Neural cell (in vitro differentiated cells): Measurements from ENCODE around the gene NUB1.

Experiments used
- EP300 ChIP-seq: fragments of 450-650 bp; conservative IDR thresholded peaks from 2 replicates; pipeline ENCODE4 v1.6.1; 2014; ENCODE audit warnings: antibody characterized with exemption, mild to moderate bottlenecking, moderate library complexity; ENCODE audit not compliant: poor library complexity, severe bottlenecking
- EZH2 ChIP-seq: fragments of 200-600, 300-800 bp; shearing (Covaris generic), sonication (generic); IDR thresholded peaks from 2 replicates; pipeline ENCODE4 v1.6.1; 2014; ENCODE audit warnings: antibody characterized with exemption, low read length, borderline replicate concordance, mild to moderate bottlenecking; ENCODE audit not compliant: insufficient read depth, poor library complexity, severe bottlenecking
- POLR2AphosphoS5 ChIP-seq: IDR thresholded peaks from 2 replicates; pipeline ENCODE4 v1.6.1; 2012
- SMC3 ChIP-seq: fragments of 450-650 bp; conservative IDR thresholded peaks from 2 replicates; pipeline ENCODE4 v1.6.1; 2014; ENCODE audit warnings: antibody characterized with exemption, mild to moderate bottlenecking, moderate library complexity; ENCODE audit not compliant: poor library complexity
- TAF1 ChIP-seq: IDR thresholded peaks from 2 replicates; pipeline ENCODE4 v1.6.1; 2012; ENCODE audit warnings: low read depth
- TF ChIP-seq, protein P1 (sequence below): fragments of 450-650 bp; IDR thresholded peaks from 2 replicates; pipeline ENCODE4 v1.5.1; 2014; ENCODE audit warnings: antibody characterized with exemption, mild to moderate bottlenecking, moderate library complexity; ENCODE audit not compliant: poor library complexity, severe bottlenecking
- TF ChIP-seq, protein P2 (sequence below): IDR thresholded peaks from 2 replicates; pipeline ENCODE4 v1.6.1; 2012; ENCODE audit warnings: borderline replicate concordance

- TF ChIP-seq, protein P1, sequence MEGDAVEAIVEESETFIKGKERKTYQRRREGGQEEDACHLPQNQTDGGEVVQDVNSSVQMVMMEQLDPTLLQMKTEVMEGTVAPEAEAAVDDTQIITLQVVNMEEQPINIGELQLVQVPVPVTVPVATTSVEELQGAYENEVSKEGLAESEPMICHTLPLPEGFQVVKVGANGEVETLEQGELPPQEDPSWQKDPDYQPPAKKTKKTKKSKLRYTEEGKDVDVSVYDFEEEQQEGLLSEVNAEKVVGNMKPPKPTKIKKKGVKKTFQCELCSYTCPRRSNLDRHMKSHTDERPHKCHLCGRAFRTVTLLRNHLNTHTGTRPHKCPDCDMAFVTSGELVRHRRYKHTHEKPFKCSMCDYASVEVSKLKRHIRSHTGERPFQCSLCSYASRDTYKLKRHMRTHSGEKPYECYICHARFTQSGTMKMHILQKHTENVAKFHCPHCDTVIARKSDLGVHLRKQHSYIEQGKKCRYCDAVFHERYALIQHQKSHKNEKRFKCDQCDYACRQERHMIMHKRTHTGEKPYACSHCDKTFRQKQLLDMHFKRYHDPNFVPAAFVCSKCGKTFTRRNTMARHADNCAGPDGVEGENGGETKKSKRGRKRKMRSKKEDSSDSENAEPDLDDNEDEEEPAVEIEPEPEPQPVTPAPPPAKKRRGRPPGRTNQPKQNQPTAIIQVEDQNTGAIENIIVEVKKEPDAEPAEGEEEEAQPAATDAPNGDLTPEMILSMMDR, result no peak
- TF ChIP-seq EZH2, result no peak
- TF ChIP-seq EP300, result no peak
- no peak for TF ChIP-seq POLR2AphosphoS5
- TF ChIP-seq, protein P2, sequence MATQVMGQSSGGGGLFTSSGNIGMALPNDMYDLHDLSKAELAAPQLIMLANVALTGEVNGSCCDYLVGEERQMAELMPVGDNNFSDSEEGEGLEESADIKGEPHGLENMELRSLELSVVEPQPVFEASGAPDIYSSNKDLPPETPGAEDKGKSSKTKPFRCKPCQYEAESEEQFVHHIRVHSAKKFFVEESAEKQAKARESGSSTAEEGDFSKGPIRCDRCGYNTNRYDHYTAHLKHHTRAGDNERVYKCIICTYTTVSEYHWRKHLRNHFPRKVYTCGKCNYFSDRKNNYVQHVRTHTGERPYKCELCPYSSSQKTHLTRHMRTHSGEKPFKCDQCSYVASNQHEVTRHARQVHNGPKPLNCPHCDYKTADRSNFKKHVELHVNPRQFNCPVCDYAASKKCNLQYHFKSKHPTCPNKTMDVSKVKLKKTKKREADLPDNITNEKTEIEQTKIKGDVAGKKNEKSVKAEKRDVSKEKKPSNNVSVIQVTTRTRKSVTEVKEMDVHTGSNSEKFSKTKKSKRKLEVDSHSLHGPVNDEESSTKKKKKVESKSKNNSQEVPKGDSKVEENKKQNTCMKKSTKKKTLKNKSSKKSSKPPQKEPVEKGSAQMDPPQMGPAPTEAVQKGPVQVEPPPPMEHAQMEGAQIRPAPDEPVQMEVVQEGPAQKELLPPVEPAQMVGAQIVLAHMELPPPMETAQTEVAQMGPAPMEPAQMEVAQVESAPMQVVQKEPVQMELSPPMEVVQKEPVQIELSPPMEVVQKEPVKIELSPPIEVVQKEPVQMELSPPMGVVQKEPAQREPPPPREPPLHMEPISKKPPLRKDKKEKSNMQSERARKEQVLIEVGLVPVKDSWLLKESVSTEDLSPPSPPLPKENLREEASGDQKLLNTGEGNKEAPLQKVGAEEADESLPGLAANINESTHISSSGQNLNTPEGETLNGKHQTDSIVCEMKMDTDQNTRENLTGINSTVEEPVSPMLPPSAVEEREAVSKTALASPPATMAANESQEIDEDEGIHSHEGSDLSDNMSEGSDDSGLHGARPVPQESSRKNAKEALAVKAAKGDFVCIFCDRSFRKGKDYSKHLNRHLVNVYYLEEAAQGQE, result no peak
- TF ChIP-seq TAF1, result no peak
- no peak for TF ChIP-seq SMC3
Measured at GRCh38 chr7:151351027-151351426, 9.4 kb downstream of the NUB1 start.
